ENCODE measurements around the gene ATCAY.
"Not testable (repeated sequence)": the region's sequence is repeated elsewhere in the genome, so short reads cannot be mapped to it uniquely, and the experiment has no call there.

The ATCAY gene

DNA sequence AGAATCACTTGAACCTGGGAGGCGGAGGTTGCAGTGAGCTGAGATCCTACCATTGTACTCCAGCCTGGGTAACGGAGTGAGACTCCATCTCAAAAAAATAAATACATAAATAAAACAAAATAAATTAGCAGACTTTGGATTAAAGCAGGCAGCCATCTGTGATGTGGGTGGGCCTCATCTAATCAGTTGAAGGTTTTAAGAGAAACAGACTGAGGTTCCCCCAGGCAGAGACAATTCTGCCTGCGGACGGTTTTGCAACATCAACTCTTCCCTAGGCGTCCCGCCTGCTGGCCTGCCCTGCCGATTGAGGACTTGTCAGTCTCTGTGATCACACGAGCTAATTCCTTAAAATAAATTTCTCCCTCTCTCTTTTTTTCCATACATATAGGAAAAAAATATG is 23.7 kb downstream of the ATCAY start:
- DNase-seq, result no peak

DNA sequence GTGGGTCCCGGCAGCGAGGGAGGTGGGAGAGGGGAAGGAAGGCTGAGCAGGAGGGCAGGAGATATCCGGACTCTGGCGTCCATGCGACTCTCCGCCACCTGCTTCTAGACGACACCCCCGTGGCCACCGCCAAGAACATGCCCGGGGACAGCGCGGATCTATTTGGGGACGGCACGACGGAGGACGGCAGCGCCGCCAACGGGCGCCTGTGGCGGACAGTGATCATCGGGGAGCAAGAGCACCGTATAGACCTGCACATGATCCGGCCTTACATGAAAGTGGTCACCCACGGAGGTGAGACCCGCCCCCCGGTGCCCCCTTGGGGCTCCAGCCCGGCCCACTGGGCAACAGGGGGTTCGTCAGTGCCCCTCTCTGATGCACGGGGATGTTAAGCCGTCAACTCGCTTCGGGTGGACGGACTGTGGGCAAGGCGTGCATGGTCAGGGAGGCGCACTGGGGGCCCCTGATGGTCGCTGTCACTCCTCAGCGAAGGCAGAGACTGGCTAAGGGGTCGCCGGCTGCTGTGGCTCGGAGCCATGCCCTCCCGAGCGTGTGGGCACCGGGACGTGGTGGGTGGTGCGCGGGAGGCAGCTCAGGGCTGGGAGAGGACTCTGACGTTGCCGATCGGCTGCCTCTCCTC is 27.3 kb downstream of the ATCAY start:
- no peak for DNase-seq

DNA sequence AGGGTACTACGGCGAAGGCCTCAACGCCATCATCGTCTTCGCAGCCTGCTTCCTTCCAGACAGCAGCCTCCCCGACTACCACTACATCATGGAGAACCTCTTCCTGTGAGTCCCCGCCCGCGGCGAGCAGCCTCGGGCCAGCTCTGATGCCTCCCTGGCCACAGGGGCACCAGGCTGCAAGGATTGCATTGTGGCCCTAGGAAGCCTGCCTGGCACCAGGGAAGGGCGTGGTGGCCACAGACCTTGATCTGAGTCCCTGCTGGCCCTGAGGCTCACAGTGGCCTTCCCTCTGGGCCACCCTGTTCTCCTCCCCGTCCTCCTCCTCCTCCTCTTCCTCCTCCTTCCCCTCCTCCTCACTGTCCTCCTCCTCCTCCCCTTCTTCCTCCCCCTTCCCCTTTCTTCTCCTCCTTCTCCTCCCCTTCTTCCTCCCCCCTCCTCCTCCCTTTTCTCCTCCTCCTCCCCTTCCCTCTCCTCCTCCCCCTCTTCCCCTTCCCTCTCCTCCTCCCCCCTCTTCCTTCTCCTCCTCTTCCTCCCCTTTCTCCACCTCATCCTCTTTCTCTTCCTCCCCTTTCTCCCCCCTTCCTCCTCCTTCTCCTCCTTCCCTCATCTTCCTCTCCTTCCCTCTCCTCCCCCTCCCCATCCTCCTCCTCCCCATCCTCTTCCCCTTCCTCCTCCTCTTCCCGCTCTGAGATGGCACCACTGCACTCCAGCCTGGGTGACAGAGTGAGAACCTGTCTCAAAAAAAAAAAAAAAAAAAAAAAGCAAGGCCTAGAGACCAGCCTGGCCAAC is 28.0 kb downstream of the ATCAY start:
- DNase-seq, result no peak

DNA sequence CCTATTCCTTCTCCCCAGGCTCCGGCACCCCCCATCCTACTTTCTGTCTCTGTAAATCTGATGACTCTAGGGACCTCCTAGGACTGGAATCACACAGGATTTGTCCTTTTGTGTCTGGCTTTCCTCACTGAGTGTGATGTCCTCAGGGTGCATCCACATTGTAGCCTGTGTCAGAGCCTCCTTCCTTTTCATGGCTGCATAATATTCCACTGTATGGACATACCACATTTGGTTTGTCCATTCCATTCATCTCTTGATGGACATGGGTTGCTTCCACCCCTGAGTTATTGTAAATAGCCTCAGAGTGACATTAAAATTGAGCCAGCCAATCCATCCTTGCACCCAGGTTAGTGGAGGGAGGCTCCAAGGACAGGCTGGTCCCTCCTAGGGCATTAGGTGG is 29.6 kb downstream of the ATCAY start:
- no peak for DNase-seq

DNA sequence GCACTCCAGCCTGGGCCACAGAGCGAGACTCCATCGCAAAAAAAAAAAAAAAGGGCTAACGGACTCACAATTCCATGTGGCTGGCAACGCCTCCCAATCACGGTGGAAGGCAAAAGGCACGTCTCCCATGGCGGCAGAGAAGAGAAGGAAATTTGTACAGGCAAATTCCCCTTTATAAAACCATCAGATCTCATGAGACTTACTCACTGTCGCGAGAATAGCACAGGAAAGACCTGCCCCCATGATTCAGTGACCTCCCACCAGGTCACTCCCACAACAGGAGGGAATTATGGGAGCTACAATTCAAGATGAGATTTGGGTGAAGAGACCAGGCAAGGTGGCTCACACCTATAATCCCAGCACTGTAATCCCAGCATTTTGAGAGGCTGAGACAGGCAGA is 33.7 kb downstream of the ATCAY start:
- no peak for DNase-seq

DNA sequence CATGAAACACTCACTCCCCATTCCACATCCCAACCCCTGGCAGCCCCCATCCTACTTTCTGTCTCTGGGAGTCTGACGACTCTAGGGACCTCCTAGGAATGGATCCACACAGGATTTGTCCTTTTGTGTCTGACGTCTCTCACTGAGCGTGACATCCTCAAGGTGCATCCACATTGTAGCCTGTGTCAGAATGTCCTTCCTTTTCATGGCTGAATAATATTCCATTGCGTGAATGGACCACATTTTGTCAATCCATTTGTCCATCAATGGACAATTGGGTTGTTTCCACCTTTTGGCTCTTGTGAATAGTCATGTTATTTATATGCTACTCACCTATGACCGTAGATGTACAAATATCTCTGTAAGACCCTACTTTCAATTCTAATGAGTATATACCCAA is 35.5 kb downstream of the ATCAY start:
- no peak for DNase-seq

DNA sequence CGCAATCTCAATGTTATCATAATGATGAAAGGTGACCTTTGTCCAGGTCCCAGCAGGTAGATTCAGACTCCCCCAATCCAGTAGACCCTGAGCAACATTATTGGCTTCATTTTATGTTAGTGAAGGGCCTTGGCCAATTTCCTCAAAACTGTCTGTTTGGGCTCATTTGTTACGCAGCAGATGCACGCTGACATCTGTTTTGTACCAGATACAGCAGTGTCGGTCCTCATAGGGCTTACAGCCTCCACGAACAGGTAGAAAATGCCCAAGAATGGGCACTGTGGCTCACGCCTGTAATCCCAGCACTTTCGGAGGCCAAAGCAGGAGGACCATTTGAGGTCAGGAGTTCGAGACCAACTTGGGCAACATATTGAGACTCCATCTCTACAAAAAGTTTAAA is 39.3 kb downstream of the ATCAY start:
- DNase-seq, result no peak

DNA sequence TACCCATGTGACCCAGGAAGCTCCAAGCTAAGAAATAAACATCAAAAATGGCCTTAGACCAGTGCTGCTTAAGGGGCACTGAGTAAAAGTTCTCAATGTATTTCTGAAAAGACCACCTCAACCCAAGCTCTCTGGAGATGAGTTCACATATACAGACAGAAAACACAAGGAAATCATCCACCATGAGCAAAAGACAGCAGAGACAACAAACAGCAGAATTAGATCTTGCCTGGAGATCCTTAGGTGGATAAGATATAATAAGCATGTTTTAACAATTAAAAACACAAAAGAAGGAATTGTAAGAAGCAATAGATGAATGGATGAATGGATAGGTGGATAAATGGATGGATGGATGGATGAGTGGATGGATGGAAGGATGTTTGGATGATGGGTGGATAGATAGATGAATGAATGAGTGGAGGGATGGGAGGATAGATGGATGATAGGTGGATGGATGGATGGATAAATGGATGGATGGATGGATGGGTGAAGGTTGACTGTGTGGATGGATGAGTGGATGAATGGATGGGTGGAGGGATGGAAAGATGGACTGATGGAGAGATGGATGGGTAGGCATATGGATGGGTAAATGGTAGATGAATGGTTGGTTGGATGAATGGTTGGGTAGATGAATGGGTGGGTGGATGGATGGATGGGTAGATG is 42.7 kb downstream of the ATCAY start:
- DNase-seq, result no peak

DNA sequence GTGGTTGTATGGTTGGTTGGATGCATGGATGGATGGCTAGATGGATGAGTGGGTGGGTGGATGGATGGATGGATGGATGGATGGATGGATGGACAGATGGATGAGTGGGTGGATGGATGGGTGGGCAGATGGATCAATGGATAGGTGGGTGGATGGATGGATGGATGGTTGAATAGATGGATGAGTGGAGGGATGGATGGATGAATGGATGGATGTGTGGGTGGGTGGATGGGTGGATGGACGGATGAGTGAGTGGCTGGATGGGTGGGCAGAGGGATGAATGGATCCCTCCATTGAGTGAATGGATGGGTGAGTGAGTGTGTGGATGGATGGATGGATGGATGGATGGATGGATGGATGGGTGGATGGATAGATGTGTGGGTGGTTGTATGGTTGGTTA is 43.4 kb downstream of the ATCAY start:
- no peak for DNase-seq

DNA sequence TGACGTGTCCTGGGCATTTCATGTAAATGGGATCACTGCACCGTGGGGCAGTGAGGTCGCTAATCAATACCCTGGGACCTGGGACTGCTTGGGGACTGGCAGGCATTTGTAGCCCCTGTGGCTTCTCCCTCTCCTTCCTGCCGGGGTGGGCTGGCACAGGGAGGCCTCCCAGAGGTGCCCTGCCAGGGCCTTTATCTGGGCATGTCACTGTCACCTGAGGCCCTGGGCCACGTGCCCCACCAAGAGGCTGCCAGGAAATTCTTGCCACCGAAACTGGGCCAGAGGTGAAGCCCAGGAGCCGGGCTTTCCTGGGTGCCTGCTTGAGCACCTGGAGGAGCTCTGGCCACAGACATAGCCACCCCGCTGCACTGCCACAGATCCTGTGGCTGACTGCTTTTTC is 50.6 kb downstream of the ATCAY start:
- no peak for DNase-seq

DNA sequence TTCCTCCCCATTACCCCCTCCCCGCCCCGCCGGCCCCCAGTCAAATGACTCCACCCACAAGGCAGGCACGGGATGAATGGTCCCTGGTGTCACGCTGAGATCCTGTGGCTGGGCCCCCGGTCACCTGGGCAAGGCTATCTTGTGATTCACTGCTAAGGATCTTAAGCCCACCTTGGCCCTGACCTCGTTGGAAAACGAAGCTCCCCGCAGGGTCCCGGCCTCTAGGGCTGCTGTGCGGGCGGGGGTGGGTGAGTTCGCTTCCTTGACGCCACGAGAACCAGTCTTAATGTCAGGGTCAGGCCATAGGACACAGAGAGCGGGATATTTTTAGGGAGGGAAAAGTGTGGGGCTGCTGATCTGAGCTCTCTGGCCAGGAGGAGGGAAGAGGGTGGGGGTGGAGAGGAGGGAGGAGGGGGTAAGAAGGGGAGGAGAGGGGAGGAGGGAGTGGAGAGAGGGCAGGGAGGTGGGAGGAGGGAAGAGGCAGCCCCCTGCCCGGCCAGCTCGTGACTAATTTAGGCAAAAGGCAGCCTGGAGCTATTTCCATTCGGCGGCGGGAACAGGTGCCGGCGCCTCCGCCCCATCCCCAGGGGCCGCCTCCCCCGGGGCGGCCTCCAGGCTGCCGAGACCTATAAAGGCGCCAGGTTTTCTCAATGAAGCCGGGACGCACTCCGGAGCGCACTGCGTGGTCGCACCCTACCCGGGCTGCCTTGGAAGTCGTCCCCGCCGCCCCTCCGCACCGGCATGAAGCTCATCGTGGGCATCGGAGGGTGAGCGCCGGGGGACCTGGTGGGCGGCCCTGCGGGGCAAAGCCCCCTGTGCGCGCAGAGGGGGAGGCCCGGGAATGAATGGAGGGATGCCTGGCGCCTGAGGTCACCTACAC is 52.7 kb downstream of the ATCAY start, which contains the start of gene NMRK2:
Gene NMRK2 (plus strand): TSS at position 139 of the 880 bp plus-strand sequence. CDS start 603 bp downstream, at position 742.
- DNase-seq, result peak; percentile 29

DNA sequence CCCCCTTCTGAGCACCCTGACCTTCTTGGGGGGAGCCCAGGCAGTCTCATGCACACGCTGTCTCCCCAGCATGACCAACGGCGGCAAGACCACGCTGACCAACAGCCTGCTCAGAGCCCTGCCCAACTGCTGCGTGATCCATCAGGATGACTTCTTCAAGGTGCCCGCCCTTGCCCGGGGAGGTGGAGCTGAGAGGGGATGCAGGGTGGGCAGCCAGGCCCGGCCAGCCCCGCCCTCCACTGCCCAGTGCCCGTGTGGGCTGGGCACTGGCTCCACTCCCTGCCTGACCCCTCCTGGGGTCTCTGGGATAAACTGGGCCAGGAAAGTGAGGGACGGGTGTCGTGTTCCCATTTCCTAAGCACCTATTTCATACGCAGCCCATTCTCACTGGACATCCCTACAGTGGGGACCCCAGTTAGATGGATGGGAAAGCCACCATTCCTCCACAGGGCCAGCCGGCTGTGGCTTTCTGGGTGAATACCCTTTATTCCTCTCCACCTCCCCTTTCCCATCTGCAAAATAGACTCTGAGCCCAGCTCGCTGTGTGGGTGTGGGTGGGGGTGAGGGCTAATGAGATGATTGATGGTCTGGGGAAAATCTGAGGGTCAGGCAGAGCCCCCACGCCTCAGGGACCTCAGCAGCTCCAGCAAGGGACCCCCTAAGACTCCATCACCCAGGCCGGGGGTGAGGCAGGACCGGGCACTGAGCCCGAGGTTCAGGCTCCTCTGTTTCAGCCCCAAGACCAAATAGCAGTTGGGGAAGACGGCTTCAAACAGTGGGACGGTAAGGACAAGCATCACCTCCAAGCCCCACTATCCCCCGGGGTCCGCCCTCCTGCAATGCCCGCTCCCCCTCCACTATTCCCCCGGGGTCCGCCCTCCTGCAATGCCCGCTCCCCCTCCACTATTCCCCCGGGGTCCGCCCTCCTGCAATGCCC is 56.3 kb downstream of the ATCAY start:
- DNase-seq, result no peak

DNA sequence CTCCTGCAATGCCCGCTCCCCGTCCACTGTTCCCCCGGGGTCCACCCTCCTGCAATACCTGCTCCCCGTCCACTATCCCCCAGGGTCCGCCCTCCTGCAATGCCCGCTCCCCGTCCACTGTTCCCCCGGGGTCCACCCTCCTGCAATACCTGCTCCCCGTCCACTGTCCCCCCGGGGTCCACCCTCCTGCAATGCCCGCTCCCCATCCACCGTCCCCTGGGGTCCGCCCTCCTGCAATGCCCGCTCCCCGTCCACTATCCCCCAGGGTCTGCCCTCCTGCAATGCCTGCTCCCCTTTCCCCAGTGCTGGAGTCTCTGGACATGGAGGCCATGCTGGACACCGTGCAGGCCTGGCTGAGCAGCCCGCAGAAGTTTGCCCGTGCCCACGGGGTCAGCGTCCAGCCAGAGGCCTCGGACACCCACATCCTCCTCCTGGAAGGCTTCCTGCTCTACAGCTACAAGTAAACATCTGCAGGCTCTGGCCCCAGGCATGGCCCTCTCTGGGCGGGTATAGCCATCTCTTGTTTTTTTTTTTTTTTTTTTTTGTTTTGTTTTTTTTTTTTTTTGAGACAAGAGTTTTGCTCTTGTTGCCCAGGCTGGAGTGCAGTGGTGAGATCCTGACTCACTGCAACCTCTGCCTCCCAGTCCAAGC is 57.9 kb downstream of the ATCAY start:
- not testable (repeated sequence) for DNase-seq

DNA sequence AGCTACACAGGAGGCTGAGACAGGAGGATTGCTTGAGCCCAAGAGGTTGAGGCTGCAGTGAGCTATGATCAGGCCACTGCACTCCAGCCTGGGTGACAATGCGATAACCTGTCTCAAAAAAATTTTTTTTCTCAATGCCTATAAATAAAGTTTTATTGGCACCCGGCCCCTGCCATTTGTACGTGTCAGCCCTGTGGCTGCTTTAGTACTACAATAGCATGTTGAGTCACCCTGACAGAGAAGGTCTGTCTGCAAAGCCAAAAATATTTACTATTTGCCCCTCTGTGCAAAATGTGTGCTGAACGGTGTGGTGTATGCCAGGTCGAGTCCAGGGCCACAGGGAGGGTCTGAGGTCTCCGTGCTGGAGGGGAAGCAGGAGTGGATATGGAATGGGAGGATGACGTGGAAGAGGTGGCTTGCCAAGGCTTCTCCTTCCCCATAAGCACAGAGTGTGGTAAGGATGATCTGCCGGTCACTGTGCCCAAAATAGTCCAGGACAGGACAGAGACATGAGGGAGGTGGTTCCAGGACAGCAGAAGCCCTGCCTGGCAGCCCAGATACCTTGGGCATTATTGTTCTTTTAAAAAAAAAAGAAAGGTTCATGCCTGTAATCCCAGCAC is 62.4 kb downstream of the ATCAY start:
- no peak for DNase-seq

DNA sequence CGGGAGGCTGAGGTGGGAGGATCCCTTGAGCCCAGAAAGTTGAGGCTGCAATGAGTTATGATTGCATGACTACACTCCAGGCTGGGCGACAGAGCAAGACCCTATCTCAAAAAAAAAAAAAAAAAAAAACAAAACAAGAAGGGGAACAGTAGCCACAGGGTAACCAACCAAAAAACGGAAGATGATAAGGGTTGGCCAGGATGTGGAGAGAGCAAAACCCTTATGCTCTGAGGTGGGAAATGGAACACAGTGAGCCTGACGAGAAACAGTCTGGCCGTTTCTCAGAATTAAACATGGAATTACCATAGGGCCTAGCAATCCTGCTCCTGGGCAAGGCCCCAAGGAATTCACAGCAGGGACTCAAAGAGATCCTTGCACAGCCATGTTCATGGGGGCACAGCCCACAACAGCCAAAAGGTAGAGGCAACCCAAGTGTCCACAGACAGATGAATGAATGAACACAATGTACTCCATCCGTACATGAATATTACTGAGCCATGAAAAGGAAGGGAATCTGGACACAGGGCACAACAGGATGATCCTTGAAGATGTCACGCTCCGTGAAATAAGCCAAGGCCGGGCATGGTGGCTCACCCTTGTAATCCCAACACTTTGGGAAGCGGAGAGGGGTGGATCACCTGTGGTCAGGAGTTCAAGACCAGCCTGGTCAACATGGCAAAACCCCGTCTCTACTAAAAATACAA is 63.7 kb downstream of the ATCAY start:
- DNase-seq, result no peak

DNA sequence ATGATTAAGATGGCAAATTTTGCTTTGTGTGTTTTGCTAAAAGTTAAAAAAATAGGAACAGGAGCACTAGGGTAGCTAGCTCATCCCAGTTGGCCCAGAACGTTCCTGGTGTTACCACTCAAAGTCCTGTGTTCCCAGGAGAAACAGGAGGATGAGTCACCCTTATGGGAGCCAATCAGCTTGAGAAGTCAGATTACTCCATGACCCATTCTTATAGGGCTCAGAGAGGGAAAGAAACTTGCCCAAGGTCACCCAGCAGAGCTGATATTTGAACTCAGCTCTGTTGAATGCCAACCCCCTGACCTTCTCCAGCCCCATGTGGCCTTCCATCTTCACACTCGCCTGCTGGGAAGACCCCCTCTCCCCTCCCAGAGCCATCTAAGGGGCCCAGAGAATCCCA is 65.4 kb downstream of the ATCAY start:
- DNase-seq, result no peak

DNA sequence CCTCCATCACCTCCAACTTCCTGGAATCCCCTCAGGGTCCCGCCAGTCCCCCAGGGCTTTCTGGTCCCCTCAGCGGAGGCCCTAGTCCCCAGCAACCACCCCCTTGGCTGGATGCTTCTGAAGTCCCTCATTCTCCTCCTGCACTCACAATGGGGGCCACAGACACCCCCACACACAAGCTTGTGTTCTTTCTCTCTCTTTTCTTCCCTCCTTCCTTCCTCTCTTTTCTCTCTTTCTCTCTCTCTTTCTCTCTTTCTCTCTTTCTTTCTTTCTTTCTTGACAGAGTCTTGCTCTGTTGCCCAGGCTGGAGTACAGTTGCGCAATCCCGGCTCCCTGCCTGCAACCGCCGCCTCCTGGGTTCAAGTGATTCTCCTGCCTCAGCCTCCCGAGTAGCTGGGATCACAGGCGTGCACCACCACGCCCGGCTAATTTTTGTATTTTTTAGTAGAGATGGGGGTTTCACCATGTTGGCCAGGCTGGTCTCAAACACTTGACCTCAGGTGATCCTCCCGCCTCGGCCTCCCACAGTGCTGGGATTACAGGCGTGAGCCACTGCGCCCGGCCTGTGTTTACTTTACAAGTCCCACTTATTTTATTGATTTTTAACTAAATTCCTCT is 66.9 kb downstream of the ATCAY start:
- DNase-seq, result not testable (repeated sequence)

DNA sequence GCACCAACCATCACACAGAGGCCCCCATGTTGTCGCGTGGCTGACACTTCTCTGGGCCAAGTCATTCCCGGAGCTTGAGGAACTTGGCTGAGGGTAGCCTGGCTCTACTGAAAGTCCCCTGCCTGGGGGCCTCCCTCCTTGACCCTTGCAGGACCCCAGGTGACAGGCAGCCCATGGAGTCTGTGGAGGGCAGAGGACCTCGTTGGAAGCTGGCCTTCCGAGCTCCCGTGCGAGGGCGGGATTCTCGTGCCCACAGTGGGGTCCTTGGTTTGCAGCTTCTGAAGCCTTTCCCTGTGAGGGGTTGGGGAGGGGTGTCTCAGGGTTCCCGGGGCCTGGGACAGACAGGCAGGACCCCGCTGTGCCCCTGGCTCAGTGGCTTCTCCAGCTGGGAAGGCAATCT is 68.8 kb downstream of the ATCAY start:
- no peak for DNase-seq

DNA sequence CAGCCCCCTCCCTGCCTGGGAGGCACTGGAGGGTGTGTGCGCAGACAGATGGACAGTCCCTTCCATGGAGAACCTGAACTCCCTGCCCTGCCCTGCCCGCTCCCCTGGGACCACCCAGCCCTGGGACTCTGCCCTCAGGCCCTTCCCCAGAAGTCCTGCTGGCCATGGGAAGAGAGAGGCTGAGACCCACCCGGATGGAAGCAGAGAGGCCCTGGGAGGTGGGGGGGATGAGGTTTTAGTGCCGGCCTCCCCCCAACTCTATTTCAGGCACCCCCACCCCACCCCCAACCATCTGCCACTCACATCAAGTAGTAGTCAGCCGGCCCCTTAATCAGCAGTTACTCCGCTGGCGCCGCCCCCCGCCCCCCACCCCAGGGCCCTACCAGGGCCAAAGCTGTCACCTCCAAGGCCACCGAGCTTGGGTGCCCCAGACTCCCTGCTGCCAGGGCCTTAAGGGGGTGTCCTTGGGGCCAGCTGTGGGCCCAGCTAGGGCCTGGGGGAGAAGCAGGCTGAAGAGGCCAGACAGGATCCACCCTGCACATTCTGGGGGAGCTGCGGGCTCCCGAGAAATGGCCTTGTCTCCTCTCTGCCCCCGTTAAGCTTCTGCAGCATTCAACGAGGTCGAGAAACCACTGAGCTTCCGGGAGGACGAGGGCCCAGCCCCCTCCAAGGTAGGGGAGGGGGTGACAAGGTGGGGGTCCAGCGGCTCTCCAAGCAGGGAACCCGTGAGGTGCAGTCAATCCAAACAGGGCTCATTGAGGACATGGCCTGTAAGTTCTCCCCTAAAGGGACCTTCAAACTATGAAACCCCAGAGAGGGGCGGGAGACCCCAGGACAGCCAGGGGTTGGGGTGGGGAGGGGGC is 69.7 kb downstream of the ATCAY start:
- DNase-seq, result no peak
